Loucy (cell line): ENCODE results near the gene NEMF.

Experiments
- CTCF ChIP-seq: fragments of 200-600 bp; sonication (generic); conservative IDR thresholded peaks from 2 replicates; pipeline ENCODE4 v1.5.1; 2014; ENCODE audit warnings: mild to moderate bottlenecking, antibody characterized with exemption, low read length
- EZH2phosphoT487 ChIP-seq: fragments of 200-600 bp; IDR thresholded peaks from 2 replicates; pipeline ENCODE4 v1.6.1; 2018; ENCODE audit warnings: antibody characterized with exemption, mild to moderate bottlenecking, moderate library complexity, borderline replicate concordance

GRCh38 chr14:49778421-49778820 is 74.2 kb downstream of the NEMF start:
- TF ChIP-seq CTCF (no peak), EZH2phosphoT487 (no peak)
